Endothelial cell of umbilical vein (primary cell): Measurements from ENCODE around the gene LRRN3. TPM values are rescaled to one million over a fixed set of nuclear protein-coding genes. Genes with fewer than 3 reads are reported as not detected.

ENCODE experiments used
- BruUV-seq: library from RNA; stranded (reverse); fragments of 400-500 nt; replicated peaks from 2 replicates; lab custom pipeline; 2021; lab: Mats Ljungman, UMichigan
- CTCF ChIA-PET: fragments of 300-600, 350-600 bp; sonication (Branson Sonifier 250); formaldehyde crosslinking; loops from one replicate; lab custom pipeline; 2021; ENCODE audit warnings: antibody characterized with exemption, inconsistent platforms; lab: Charles Lee
- POLR2A ChIA-PET: fragments of 300-600, 350-600 bp; sonication (Branson Sonifier 250); formaldehyde crosslinking; loops from one replicate; lab custom pipeline; 2021; ENCODE audit warnings: antibody characterized with exemption, inconsistent platforms; lab: Charles Lee
- DNase-seq: peaks from one replicate; pipeline ENCODE4 v3.0.0-alpha.2; 2011; ENCODE audit warnings: low read depth, low spot score
- FAIRE-seq: peaks from 2 replicates; lab custom pipeline; 2011; peaks lifted over from hg19 to GRCh38; lab: Jason Lieb, UNC
- H2AFZ ChIP-seq: 2 replicates; pipeline ENCODE4 v1.6.0; 2012; ENCODE audit warnings: low read depth, low read length, control low read depth, inconsistent platforms
- H3K27ac ChIP-seq: 2 replicates; pipeline ENCODE4 v1.5.1; 2011; ENCODE audit warnings: low read depth, mild to moderate bottlenecking, control low read depth, low read length, moderate library complexity; ENCODE audit not compliant: insufficient read depth
- H3K27me3 ChIP-seq, 2 experiments: 2 replicates each; pipeline versions ENCODE4 v1.6.0 to v1.6.1; 2011; ENCODE audit warnings: low read length in 2 of 2, mixed read lengths in 1 of 2; ENCODE audit not compliant: control insufficient read depth in 2 of 2, insufficient read depth in 2 of 2
- H3K36me3 ChIP-seq, 2 experiments: 2 replicates in 1 of 2; 3 replicates in 1 of 2; pipeline ENCODE4 v1.5.1; 2011; ENCODE audit warnings: low read length in 2 of 2, mild to moderate bottlenecking in 1 of 2, moderate library complexity in 1 of 2; ENCODE audit not compliant: control insufficient read depth in 2 of 2, insufficient read depth in 2 of 2; ENCODE audit errors: extremely low read depth in 1 of 2
- H3K4me1 ChIP-seq: 3 replicates; pipeline ENCODE4 v1.5.1; 2011; ENCODE audit warnings: mild to moderate bottlenecking, low read length; ENCODE audit not compliant: control insufficient read depth, insufficient read depth; ENCODE audit errors: extremely low read depth
- H3K4me2 ChIP-seq: 2 replicates; pipeline ENCODE4 v1.6.1; 2011; ENCODE audit warnings: low read length, control low read depth, mixed read lengths; ENCODE audit not compliant: insufficient read depth
- H3K4me3 ChIP-seq, 3 experiments: fragments of 200-600 bp in 1 of 3; sonication (generic), shearing (Covaris generic) in 1 of 3; replicated peaks in 1 of 3; 2 replicates each; pipeline ENCODE4 v1.5.1; 2011 to 2016; ENCODE audit warnings: control low read depth in 3 of 3, low read length in 3 of 3, mild to moderate bottlenecking in 2 of 3, inconsistent platforms in 1 of 3, low read depth in 1 of 3, moderate library complexity in 1 of 3; ENCODE audit not compliant: insufficient read depth in 1 of 3
- H3K79me2 ChIP-seq: 2 replicates; pipeline ENCODE4 v1.6.0; 2012; ENCODE audit warnings: low read length, inconsistent platforms; ENCODE audit not compliant: control insufficient read depth, insufficient read depth
- H3K9ac ChIP-seq: replicated peaks from 2 replicates; pipeline ENCODE3; 2011; ENCODE audit warnings: low read length, control low read depth; ENCODE audit not compliant: insufficient read depth; ENCODE audit errors: extremely low read depth
- H3K9me1 ChIP-seq: replicated peaks from 3 replicates; pipeline ENCODE4 v1.6.0; 2011; ENCODE audit warnings: mild to moderate bottlenecking, low read length; ENCODE audit not compliant: control insufficient read depth, insufficient read depth; ENCODE audit errors: extremely low read depth
- H3K9me3 ChIP-seq: replicated peaks from 2 replicates; pipeline ENCODE4 v1.5.1; 2012; ENCODE audit warnings: low read length, inconsistent platforms; ENCODE audit not compliant: control insufficient read depth, insufficient read depth
- H4K20me1 ChIP-seq: replicated peaks from 2 replicates; pipeline ENCODE3; 2011; ENCODE audit warnings: mild to moderate bottlenecking, low read length; ENCODE audit not compliant: control insufficient read depth, insufficient read depth; ENCODE audit errors: extremely low read depth
- CTCF ChIP-seq, 2 donors: IDR thresholded peaks; 1 replicate in 1 of 2; 2 replicates in 1 of 2; pipeline ENCODE4 v1.5.1; 2011; ENCODE audit warnings: low read length in 2 of 2, mild to moderate bottlenecking in 2 of 2, moderate library complexity in 2 of 2, control low read depth in 1 of 2, inconsistent platforms in 1 of 2, low read depth in 1 of 2; ENCODE audit not compliant: insufficient read depth in 1 of 2; ENCODE audit errors: extremely low read depth in 1 of 2
- EZH2 ChIP-seq: IDR thresholded peaks from 2 replicates; pipeline ENCODE4 v1.6.1; 2012; ENCODE audit warnings: borderline replicate concordance, low read depth, mild to moderate bottlenecking, moderate library complexity, low read length, inconsistent platforms; ENCODE audit not compliant: severe bottlenecking
- FOS ChIP-seq: IDR thresholded peaks from 2 replicates; pipeline ENCODE4 v1.6.1; 2011; ENCODE audit warnings: mild to moderate bottlenecking, low read length, moderate library complexity, borderline replicate concordance; ENCODE audit not compliant: insufficient read depth
- GATA2 ChIP-seq: IDR thresholded peaks from 2 replicates; pipeline ENCODE4 v1.7.0; 2011; ENCODE audit warnings: low read depth, mild to moderate bottlenecking, moderate library complexity, mixed read lengths, low read length; ENCODE audit not compliant: insufficient read length, insufficient read depth
- JUN ChIP-seq: IDR thresholded peaks from 2 replicates; pipeline ENCODE4 v1.6.1; 2011; ENCODE audit warnings: borderline replicate concordance, low read depth; ENCODE audit not compliant: insufficient read length, insufficient read depth
- MAX ChIP-seq: IDR thresholded peaks from 2 replicates; pipeline ENCODE4 v1.6.1; 2011; ENCODE audit not compliant: insufficient read depth, insufficient read length
- MYC ChIP-seq: IDR thresholded peaks from one replicate; pipeline ENCODE4 v1.6.1; 2011; ENCODE audit warnings: mild to moderate bottlenecking, low read depth, low read length
- POLR2A ChIP-seq: IDR thresholded peaks from 2 replicates; pipeline ENCODE4 v1.6.1; 2012; ENCODE audit warnings: low read depth, mild to moderate bottlenecking, control low read depth, low read length
- POLR2AphosphoS5 ChIP-seq: IDR thresholded peaks from 2 replicates; pipeline ENCODE4 v1.6.1; 2012; ENCODE audit warnings: low read depth, mild to moderate bottlenecking, control low read depth, low read length, moderate library complexity; ENCODE audit not compliant: insufficient read depth
- dilution Hi-C: fragments of 300-500 bp; cut with MboI; formaldehyde crosslinking; loops from one replicate; pipeline ENCODE4 v1.15.0; 2019; ENCODE audit warnings: low sequenced_read_pairs; ENCODE audit not compliant: extremely low pct_ligation_motif_present
- intact Hi-C: fragments of 100-400 bp; cut with micrococcal nuclease; formaldehyde crosslinking; loops from one replicate; pipeline ENCODE4 v1.10.0; 2022
- polyA plus RNA-seq, 4 experiments: library from polyadenylated mRNA; depleted of rRNA in 3 of 4; stranded (reverse) in 3 of 4; unstranded in 1 of 4; fragments of >200 nt; gene quantifications; 2 replicates each; pipeline versions ENCODE4 v1.2.1 to v1.2.3, GENCODE V29; 2011 to 2012; ENCODE audit warnings: missing spikeins in 1 of 4
- total RNA-seq: library from RNA; stranded (reverse); gene quantifications from 2 replicates; pipeline ENCODE4 v1.2.3, GENCODE V29; 2021

LRRN3 gene
- total and polyA plus RNA-seq, 2 donors (not counting 3 experiments of a cell fraction or from before 2014, with no cell fraction given) = not detected

- no peak overlapping the region for H3K27ac ChIP-seq
- dilution Hi-C loops = no loop called here
- no peak overlapping the region for H3K4me2 ChIP-seq
- intact Hi-C loops = no loop called here
- H3K4me3 ChIP-seq = no peak overlapping the region
- TF ChIP-seq GATA2 = no peak
- no peak for TF ChIP-seq CTCF (IDR thresholded peaks at IDR 0.05; ENCODE audit: extremely low read depth in 1 of 2, insufficient read depth in 1 of 2, low read depth in 1 of 2, low read length in 2 of 2)
- no peak for TF ChIP-seq JUN
- TF ChIP-seq MAX = no peak
- no peak for TF ChIP-seq POLR2A
- TF ChIP-seq MYC = no peak
- TF ChIP-seq POLR2AphosphoS5 = no peak
- no peak for TF ChIP-seq FOS
- no peak for TF ChIP-seq EZH2
- H3K27me3 ChIP-seq = no peaks in the 10 kb centered on the region
- no peaks in the 10 kb centered on the region for H3K36me3 ChIP-seq
- no peak overlapping the region for H3K9ac ChIP-seq
- H3K4me1 ChIP-seq = no peaks in the 10 kb centered on the region
- H2AFZ ChIP-seq = no peak overlapping the region
- ChIA-PET POLR2A (no interaction called here), CTCF (no interaction called here)
- no peaks in the 10 kb centered on the region for H3K9me3 ChIP-seq
- DNase-seq (no peak), FAIRE-seq (no peak)
- H4K20me1 ChIP-seq = no peaks in the 10 kb centered on the region
- H3K79me2 ChIP-seq = no peaks in the 10 kb centered on the region
- H3K9me1 ChIP-seq = no peaks in the 10 kb centered on the region
- no TSS peak for BruUV-seq
Observed at GRCh38 chr7:111174510-111174909, 83.6 kb downstream of the LRRN3 start.
